HG02885 (cell line): Measurements from ENCODE around the gene TRIM44.
"Not testable (repeated sequence)": the region's sequence is repeated elsewhere in the genome, so short reads cannot be mapped to it uniquely, and the experiment has no call there.

ENCODE experiments used
- ATAC-seq: cut with Tn5 transposase; IDR thresholded peaks from one replicate; pipeline ENCODE4 v1.9.1; 2021; ENCODE audit warnings: mild to moderate bottlenecking; ENCODE audit not compliant: unreplicated experiment, poor library complexity

Gene TRIM44

DNA sequence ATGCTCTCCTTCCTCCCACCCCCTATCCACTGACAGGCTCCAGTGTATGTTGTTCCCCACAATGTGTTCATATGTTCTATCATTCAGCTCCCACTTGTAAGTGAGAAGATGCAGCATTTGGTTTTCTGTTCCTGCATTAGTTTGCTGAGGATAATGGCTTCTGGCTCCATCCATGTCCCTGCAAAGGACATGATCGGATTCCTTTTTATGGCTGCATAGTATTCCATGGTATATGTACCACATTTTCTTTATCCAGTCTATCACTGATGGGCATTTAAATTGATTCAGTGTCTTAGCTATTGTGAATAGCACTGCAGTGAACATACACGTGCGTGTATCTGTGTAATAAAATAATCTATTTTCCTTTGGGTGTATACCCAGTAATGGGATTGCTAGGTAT is 5.8 kb downstream of the TRIM44 start:
- not testable (repeated sequence) for ATAC-seq

DNA sequence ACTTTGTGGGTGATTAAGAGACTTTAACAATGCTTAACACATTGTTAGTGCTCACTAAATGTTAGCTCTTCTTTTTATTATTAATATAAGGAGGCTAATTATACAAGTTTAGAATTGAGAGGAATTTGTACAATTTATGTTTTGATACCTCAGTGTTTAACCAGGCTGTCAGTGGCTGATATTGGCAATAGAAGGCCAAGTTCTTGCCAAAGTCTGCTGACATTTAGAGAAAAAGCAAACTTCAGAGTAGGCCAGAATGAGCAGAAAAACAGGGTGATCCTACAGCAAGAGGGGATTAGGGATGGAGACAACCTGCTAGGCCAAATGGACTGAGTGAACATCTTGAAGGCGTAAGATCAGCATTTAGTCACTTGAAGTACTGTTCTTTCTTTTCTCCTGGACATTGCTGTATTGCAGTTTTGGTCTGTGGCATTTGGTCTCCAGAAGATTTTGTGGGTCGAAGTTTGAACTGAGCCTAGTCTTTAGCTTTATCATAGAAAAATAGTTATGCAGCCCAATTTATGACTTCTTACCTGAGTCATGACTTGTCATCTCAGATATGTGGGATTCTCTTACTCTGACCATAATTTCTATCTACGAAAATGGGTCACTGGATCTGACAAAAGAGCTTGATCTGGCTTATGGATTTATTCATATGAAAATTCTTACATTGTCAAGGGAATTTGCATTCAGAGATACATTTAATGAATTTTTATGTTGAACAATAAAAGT is 9.0 kb downstream of the TRIM44 start:
- ATAC-seq: no peak

GRCh38 chr11:35672608-35673007 is 10.0 kb downstream of the TRIM44 start:
- ATAC-seq: no peak

GRCh38 chr11:35675901-35676610 is 13.5 kb downstream of the TRIM44 start:
- peak; percentile 59 for ATAC-seq

DNA sequence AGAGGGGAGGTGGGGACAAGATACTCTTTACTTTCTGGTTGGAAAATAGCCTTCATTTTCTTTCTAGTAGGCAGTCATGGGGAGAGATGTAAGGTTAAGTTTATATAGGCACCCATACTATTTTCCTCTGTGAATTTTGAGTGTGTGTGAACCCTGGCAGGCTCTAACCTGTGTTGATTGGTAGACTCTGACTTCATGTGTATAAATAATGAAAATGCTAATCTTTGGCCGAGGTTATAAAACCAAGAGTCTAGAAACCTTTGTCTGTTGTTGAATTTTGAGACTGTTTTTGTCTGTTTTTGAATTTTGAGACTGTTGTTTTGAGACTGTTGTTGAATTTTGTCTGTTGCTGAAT is 14.0 kb downstream of the TRIM44 start:
- ATAC-seq: no peak

GRCh38 chr11:35677904-35678303 is 15.3 kb downstream of the TRIM44 start:
- no peak for ATAC-seq

DNA sequence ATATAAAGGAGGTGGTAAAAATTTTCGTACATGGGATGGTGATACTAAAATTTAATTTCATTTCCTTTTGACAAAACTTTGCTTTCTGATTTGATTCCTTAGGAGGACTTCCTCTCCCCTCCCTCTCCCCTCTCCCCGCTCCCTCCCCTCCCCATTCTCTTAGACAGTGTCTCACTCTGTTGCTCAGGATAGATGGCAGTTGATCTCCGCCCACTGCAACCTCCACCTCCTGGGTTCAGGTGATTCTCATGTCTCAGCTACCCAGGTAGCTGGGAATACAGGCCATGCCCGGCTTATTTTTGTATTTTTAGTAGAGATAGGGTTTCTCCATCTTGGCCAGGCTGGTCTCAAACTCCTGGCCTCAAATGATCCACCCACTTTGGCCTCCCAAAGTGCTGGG is 15.9 kb downstream of the TRIM44 start:
- ATAC-seq: no peak

DNA sequence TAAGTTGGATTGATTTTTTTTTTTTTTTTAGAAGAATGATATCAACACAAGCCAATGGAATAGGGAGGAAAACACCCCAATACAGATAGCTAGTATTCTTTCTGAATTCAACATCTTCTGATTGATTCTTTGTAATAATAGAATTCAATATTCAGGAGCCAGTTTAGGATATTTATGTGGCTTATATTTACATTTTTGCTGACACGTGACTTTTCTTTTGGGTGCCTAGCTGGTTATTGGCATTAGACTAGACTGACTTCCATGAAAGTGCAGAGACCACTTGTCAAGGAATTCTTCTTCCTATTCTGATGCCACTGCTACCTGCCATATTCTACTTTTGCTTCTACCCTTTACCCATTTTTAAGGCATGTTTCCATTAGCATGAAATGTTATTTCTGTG is 16.4 kb downstream of the TRIM44 start:
- no peak for ATAC-seq

DNA sequence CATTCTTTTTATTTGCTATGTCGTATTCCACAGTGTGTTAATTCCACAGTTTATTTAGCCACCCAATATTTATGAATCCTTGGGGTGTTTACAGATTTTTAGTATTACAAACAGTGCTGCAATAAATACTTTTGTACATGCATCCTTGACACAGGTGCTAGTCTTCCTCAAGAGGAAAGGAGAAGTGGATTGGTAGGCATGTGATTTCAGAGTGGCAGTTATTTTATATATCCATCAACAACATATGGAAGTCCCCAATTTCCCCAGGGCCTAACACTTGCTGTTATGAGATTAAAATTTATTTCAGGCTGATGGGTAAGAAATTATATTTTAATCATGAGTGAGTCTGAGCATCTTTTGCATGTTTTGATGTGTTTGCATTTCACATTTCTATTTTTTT is 17.9 kb downstream of the TRIM44 start:
- no peak for ATAC-seq

- ATAC-seq: no peak
These were observed 18.7 kb downstream of the TRIM44 start for GRCh38 chr11:35681163-35681767.

DNA sequence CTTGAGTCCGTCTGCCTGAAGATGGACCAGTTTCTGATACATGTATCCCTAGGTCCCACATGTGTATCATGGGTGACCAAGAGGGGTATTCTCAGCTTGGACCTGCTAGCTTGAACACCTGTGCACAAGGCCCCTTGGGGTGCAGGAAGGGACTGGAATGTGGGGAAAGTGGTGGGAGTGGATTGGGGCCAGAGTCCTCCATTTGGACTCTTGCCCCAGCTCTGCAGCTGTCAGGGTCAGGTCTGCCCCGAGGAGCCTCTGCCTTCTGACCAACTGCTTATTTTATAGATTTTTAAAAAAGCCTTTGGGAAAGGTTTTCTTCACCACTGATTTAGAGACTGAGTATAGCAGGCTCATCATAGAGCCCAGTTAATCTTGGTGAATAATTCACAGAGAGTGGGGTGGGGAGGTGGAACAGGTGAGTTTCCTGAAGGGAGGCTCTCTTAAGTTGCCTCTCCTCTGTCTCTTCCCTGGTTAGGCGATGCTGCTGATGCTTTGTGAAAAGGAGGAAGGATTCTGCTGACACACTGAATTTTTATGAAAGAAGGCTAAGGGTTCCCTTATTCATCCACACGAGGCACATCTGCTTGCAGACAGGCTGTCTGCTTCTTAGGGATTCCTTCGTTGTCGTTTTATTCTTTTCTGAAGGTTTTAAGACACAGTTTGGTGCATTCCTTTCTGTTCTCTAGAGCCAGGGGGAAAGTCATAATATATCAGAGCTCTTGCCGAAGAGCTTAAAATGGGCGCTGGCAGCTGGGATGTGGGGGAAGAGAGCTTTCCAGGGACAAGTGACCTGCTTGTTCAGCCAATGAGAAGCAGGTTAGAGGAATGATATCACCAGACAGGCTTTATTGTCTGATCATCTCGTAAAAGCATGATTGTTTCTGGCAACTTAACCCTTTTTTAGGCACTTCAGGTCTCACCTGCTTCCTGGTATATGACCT is 19.9 kb downstream of the TRIM44 start:
- no peak for ATAC-seq

DNA sequence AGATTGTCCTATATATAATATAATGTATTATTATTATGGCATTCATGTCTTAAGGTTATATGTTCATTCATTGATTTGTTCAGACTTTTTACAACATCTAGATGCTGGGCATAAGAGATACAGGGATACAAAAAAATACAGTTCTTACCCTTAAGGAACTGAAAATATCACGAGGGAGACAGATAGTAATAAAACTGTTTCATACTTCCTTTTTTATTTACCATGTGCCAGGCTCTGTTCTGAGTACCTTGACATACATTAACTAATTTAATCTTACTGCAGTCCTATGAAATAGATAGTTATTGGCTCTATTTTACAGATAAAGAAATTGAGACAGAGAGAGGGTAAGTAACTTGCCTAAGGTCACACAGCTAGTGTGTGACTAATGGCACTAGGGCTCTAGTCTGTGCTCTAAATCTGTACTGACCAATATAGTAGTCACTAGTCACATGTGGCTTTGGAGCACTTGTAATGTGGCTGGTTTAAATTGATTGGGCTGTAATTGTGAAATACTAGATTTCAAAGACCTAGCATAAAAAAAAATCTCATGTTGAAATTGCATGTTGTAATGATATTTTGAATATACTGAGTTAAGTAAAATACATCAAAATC is 21.3 kb downstream of the TRIM44 start:
- ATAC-seq: peak; percentile 81

DNA sequence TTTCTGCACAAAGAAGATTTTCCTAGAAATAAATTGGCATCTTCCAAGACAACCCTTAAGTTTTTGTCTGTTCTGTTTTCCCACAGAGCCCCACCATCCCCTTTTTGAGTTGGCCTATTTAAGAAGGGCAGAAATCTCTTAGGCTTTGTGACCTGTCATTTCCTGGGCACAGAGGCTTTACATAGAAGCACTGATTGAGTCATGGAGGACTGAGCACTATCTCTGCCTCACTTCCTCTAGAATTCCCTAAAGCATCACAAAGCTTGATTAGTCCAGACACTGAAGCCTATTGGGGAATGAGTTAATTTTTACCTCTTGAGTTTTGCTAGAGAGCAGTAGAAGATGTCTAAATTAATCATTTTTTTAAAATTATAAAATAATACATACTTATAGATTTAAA is 25.4 kb downstream of the TRIM44 start:
- no peak for ATAC-seq

DNA sequence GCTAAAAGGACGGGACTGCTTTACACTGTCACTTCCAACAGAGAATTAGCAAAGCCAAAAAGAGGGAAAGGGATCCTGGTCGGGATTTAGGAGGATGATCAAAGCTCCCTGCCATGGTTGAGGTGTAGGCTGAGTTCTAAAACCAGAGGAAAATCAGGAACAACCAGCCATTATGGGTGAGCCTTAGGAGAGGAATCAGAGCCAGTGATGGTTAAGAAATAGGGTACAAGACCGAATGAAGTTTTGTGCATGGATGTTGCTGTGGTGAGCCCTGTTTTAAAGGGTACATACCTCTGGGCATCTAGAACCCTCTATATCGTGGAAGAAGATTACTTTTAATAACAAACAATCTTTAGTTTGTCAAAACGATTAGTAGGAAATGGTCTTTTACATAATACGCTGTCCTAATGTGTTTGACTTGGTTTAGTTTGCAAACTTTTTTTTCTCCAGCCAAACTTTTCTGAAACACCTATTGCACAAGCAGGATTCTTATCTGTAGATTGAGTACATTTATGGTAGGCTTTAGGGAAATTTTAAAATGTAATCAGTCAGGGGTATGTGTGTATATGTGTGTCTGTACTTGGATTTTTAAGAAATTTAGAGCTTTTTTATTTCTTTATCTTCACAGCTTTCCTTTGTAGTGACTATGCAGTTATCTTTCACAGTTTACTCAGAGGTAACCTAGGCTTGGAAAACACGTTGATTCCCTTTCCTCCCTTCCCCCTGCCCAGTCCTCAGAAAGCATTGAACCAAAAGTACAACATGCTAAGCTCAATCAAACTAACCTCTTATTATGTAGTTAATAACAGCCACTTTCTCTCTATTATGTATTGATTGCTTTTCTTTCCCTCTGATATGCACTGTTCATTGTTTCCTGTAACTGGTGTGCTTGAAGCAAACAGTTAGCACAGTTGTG is 26.8 kb downstream of the TRIM44 start:
- ATAC-seq: no peak

DNA sequence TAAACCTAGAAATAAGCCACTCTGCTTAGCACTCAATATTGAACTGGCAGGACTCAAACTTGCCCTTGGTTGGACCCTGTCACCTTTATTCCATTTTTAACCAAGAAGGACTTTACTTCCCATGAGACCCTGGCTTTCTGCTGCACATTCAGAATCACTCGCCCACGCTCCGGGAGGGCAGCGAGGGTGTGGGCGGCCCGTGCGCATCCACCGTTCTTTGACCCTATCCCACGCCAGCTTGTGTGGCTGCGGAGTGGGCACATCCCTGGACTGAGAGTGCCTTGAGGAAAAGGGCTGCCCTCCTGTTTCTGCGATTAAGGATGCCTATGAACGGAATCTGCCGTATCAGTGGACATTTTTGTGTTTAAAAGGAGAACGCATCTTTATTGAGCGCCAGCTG is 39.6 kb downstream of the TRIM44 start:
- ATAC-seq: no peak

GRCh38 chr11:35709376-35709775 is 46.8 kb downstream of the TRIM44 start:
- no peak for ATAC-seq

DNA sequence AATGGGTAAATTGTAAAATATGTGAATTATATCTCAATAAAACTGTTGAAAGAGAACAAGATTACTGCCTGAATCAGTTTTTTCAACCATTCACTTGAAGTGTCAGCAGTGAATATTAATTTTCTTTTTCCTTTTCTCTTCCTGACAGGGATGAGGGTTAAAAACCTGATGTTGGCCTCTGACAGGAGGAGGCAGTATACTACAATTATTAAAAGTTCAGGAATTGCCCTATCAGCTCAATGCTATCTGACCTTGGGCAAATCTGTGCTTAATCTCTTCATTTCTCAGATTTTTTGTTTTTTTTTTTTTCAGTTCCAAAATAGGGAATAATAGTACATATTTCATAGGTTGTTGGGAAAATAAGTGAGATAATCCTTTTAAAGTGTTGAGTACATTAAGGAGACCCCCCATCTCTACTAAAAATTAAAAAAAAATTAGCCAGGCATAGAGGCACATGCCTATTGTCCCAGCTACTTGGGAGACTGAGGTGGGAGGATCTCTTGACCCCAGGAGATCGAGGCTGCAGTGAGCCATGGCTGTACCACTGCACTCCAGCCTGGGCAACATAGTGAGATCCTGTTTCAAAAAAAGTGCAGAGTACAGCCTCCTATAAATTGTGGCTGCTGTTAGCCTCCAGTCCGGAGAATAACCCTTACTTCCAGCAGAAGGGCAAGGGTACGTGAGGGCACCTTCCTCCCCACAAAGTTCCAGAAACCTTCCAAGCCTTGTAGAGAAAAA is 48.8 kb downstream of the TRIM44 start:
- ATAC-seq: no peak

GRCh38 chr11:35711924-35712323 is 49.3 kb downstream of the TRIM44 start:
- no peak for ATAC-seq

DNA sequence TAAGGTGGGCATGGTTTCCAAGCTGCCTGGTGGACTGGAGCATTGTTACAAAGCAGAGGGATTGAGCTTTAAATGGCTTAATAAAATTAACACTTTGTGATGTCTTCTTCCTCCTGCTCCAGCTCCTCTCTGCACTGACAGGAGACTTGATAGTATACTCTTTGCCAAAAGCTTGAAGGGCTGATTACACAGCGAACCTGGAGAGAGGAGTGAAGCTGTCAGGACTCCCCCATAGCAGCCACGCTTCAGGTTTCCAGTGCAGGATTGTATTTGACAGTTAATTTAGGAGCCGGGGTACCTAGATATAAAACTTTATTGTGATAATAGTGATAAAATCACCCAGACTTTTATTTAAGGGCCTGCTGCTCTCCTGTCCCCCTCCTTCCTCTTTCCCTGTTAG is 50.0 kb downstream of the TRIM44 start:
- no peak for ATAC-seq
